ENCODE measurements around the gene ANO9. TPM values are rescaled to one million over a fixed set of nuclear protein-coding genes. Genes with fewer than 3 reads are reported as not detected.
A peak's percentile ranks its signal among the peaks of the same experiment; 100 is the strongest.
"Not testable (repeated sequence)": the region's sequence is repeated elsewhere in the genome, so short reads cannot be mapped to it uniquely, and the experiment has no call there.

Gene ANO9
- total and polyA plus RNA-seq, 4 experiments from 2014 or later: 9.4 to 123 (median 67.8) TPM

GRCh38 chr11:416051-416756 lies 25.6 kb downstream of the ANO9 start:
- ChIA-PET CTCF (ENCODE audit: partially characterized antibody) (interaction anchor here (1.0 to 9.3 kb wide), 5 partner anchors 9 to 52 kb away, joined by 3 to 103 read pairs (median 4); partner anchors contain the start of gene PTDSS2), POLR2A (ENCODE audit: partially characterized antibody) (interaction anchor here (0.6 to 16.3 kb wide), 21 partner anchors 10 to 403 kb away, joined by 3 to 539 read pairs (median 10); partner anchors contain the start of genes ANO9, BET1L, HRAS and IFITM1)
- Mint-ChIP-seq H3K36me3 (peaks cover 0 to 9% of the 10 kb centered on the region in 2 donors), H3K27ac (peak overlapping the region; percentile 91 to 97 (median 93)), H3K4me1 (peaks cover 4 to 42% (median 17%) of the 10 kb centered on the region in 4 donors), H3K9me3 (no peaks in the 10 kb centered on the region), H3K27me3 (no peaks in the 10 kb centered on the region), H3K4me3 (peak overlapping the region; percentile 92 to 100 (median 96))
- no peaks in the 10 kb centered on the region for H3K27me3 ChIP-seq (ENCODE audit: insufficient read depth, low read length)
- no peaks in the 10 kb centered on the region for H3K9me3 ChIP-seq (ENCODE audit: control insufficient read depth in 1 of 2, low read length in 2 of 2)
- H3K4me1 ChIP-seq (ENCODE audit: insufficient read depth, low read length): peaks cover 31% of the 10 kb centered on the region
- peak overlapping the region; percentile 58 to 73 for H3K4me3 ChIP-seq (ENCODE audit: low read length in 2 of 2)
- no peaks in the 10 kb centered on the region for H3K36me3 ChIP-seq (ENCODE audit: insufficient read depth, low read length)
- peak in 1 of 5 donors; percentile 38 for DNase-seq
- H3K27ac ChIP-seq (ENCODE audit: low read depth, low read length): peak overlapping the region; percentile 61
- intact Hi-C loops (cut with micrococcal nuclease): no loop called here

GRCh38 chr11:415640-416041 lies 26.2 kb downstream of the ANO9 start:
- H3K36me3 Mint-ChIP-seq: peaks cover 0 to 9% of the 10 kb centered on the region in 2 donors
- H3K27me3 Mint-ChIP-seq: no peaks in the 10 kb centered on the region
- peaks cover 4 to 42% (median 17%) of the 10 kb centered on the region in 4 donors for H3K4me1 Mint-ChIP-seq
- H3K27ac Mint-ChIP-seq: peak overlapping the region; percentile 91 to 97 (median 93)
- Histone ChIP-seq H3K4me1 (ENCODE audit: insufficient read depth, low read length) (peaks cover 31% of the 10 kb centered on the region), H3K27me3 (ENCODE audit: insufficient read depth, low read length) (no peaks in the 10 kb centered on the region), H3K4me3 (ENCODE audit: low read length in 2 of 2) (peak overlapping the region; percentile 58 to 73), H3K27ac (ENCODE audit: low read depth, low read length) (peak overlapping the region; percentile 61), H3K36me3 (ENCODE audit: insufficient read depth, low read length) (no peaks in the 10 kb centered on the region), H3K9me3 (ENCODE audit: control insufficient read depth in 1 of 2, low read length in 2 of 2) (no peaks in the 10 kb centered on the region)
- POLR2A ChIA-PET (ENCODE audit: partially characterized antibody): interaction anchor here (1.1 to 16.3 kb wide), 16 partner anchors 9 to 207 kb away, joined by 3 to 539 read pairs (median 11); partner anchors contain the start of genes ANO9, BET1L, HRAS and IFITM1
- intact Hi-C loops (cut with micrococcal nuclease): loop anchor here (1.0 to 2.0 kb wide), 3 partner anchors 8 to 91 kb away; partner anchors contain the start of gene RNH1
- no peak for DNase-seq
- CTCF ChIA-PET (ENCODE audit: partially characterized antibody): interaction anchor here (1.0 to 9.3 kb wide), 7 partner anchors 9 to 52 kb away, joined by 3 to 103 read pairs (median 4); partner anchors contain the start of gene PTDSS2
- H3K4me3 Mint-ChIP-seq: peak overlapping the region; percentile 92 to 100 (median 96)
- no peaks in the 10 kb centered on the region for H3K9me3 Mint-ChIP-seq

- peak overlapping the region; percentile 76 to 88 for H3K4me3 ChIP-seq (ENCODE audit: low read length in 2 of 2)
- no peaks in the 10 kb centered on the region for H3K27me3 ChIP-seq (ENCODE audit: insufficient read depth, low read length)
- H3K27ac ChIP-seq (ENCODE audit: low read depth, low read length): peak overlapping the region; percentile 61
- intact Hi-C loops (cut with micrococcal nuclease): loop anchor here (2.0 kb wide), 1 partner anchor 92 kb away; the partner anchor contains the start of gene RNH1
- Mint-ChIP-seq H3K27ac (peak overlapping the region; percentile 91 to 97 (median 93)), H3K27me3 (no peaks in the 10 kb centered on the region), H3K4me3 (peak overlapping the region; percentile 92 to 100 (median 96)), H3K4me1 (peaks cover 4 to 46% (median 21%) of the 10 kb centered on the region in 4 donors), H3K36me3 (peaks cover 0 to 9% of the 10 kb centered on the region in 2 donors), H3K9me3 (no peaks in the 10 kb centered on the region)
- H3K4me1 ChIP-seq (ENCODE audit: insufficient read depth, low read length): peaks cover 31% of the 10 kb centered on the region
- H3K9me3 ChIP-seq (ENCODE audit: control insufficient read depth in 1 of 2, low read length in 2 of 2): no peaks in the 10 kb centered on the region
- H3K36me3 ChIP-seq (ENCODE audit: insufficient read depth, low read length): peaks cover 5% of the 10 kb centered on the region
- ChIA-PET POLR2A (ENCODE audit: partially characterized antibody) (interaction anchor here (0.8 to 16.3 kb wide), 19 partner anchors 8 to 206 kb away, joined by 3 to 539 read pairs (median 9); partner anchors contain the start of genes ANO9, BET1L, HRAS and IFITM1), CTCF (ENCODE audit: partially characterized antibody) (interaction anchor here (0.6 to 9.3 kb wide), 6 partner anchors 7 to 105 kb away, joined by 3 to 103 read pairs (median 4); partner anchors contain the start of gene PTDSS2)
- peak in 1 of 5 donors; percentile 38 for DNase-seq
Observed at GRCh38 chr11:414318-414857, 27.4 kb downstream of the ANO9 start.

- Mint-ChIP-seq H3K9me3 (no peaks in the 10 kb centered on the region), H3K27me3 (no peaks in the 10 kb centered on the region), H3K4me1 (peaks cover 4 to 51% (median 23%) of the 10 kb centered on the region in 4 donors), H3K36me3 (peaks cover 0 to 9% of the 10 kb centered on the region in 2 donors), H3K27ac (peak overlapping the region; percentile 6 to 93 (median 77)), H3K4me3 (peak overlapping the region; percentile 74 to 100 (median 84))
- Histone ChIP-seq H3K4me3 (ENCODE audit: low read length in 2 of 2) (peak overlapping the region; percentile 17 to 76), H3K4me1 (ENCODE audit: insufficient read depth, low read length) (peaks cover 31% of the 10 kb centered on the region), H3K27ac (ENCODE audit: low read depth, low read length) (peak overlapping the region; percentile 30), H3K9me3 (ENCODE audit: control insufficient read depth in 1 of 2, low read length in 2 of 2) (no peaks in the 10 kb centered on the region), H3K27me3 (ENCODE audit: insufficient read depth, low read length) (no peaks in the 10 kb centered on the region), H3K36me3 (ENCODE audit: insufficient read depth, low read length) (peaks cover 10% of the 10 kb centered on the region)
- ChIA-PET POLR2A (ENCODE audit: partially characterized antibody) (interaction anchor here (0.6 to 16.3 kb wide), 16 partner anchors 7 to 163 kb away, joined by 3 to 539 read pairs (median 4); partner anchors contain the start of genes ANO9, HRAS, IFITM1 and PGGHG), CTCF (ENCODE audit: partially characterized antibody) (interaction anchor here (0.6 to 9.3 kb wide), 2 partner anchors 37 to 58 kb away, joined by 3 to 103 read pairs; partner anchors contain the start of gene PTDSS2)
- DNase-seq: peak in 1 of 5 donors; percentile 57
- intact Hi-C loops (cut with micrococcal nuclease): loop anchor here (2.0 kb wide), 1 partner anchor 93 kb away; the partner anchor contains the start of gene RNH1
Observed at GRCh38 chr11:413120-414081, 28.4 kb downstream of the ANO9 start.

- Mint-ChIP-seq H3K27ac (peak overlapping the region in 3 of 7 donors; percentile 30 to 83 (median 77)), H3K27me3 (no peaks in the 10 kb centered on the region), H3K4me3 (peak overlapping the region; percentile 74 to 100 (median 84)), H3K4me1 (peaks cover 4 to 44% (median 25%) of the 10 kb centered on the region in 4 donors), H3K9me3 (no peaks in the 10 kb centered on the region), H3K36me3 (peaks cover 0 to 9% of the 10 kb centered on the region in 2 donors)
- ChIA-PET CTCF (ENCODE audit: partially characterized antibody) (interaction anchor here (0.6 to 9.3 kb wide), 2 partner anchors 38 to 57 kb away, joined by 3 to 103 read pairs; partner anchors contain the start of gene PTDSS2), POLR2A (ENCODE audit: partially characterized antibody) (interaction anchor here (0.6 to 16.3 kb wide), 8 partner anchors 6 to 145 kb away, joined by 3 to 539 read pairs (median 4); partner anchors contain the start of genes ANO9, IFITM1 and PTDSS2)
- DNase-seq: peak in 1 of 5 donors; percentile 28
- Histone ChIP-seq H3K36me3 (ENCODE audit: insufficient read depth, low read length) (peaks cover 11% of the 10 kb centered on the region), H3K27me3 (ENCODE audit: insufficient read depth, low read length) (no peaks in the 10 kb centered on the region), H3K4me3 (ENCODE audit: low read length in 2 of 2) (peak overlapping the region in 1 of 2 donors; percentile 76), H3K9me3 (ENCODE audit: control insufficient read depth in 1 of 2, low read length in 2 of 2) (no peaks in the 10 kb centered on the region), H3K4me1 (ENCODE audit: insufficient read depth, low read length) (peaks cover 36% of the 10 kb centered on the region), H3K27ac (ENCODE audit: low read depth, low read length) (peak overlapping the region; percentile 30)
- intact Hi-C loops (cut with micrococcal nuclease): no loop called here
Observed at GRCh38 chr11:412641-413119, 29.1 kb downstream of the ANO9 start.

- H3K27me3 Mint-ChIP-seq; H3K27ac Mint-ChIP-seq; H3K9me3 Mint-ChIP-seq; H3K27ac ChIP-seq (ENCODE audit: low read depth, low read length); H3K4me3 ChIP-seq (ENCODE audit: low read length in 2 of 2); DNase-seq; H3K36me3 Mint-ChIP-seq; intact Hi-C loops (cut with micrococcal nuclease); H3K4me3 Mint-ChIP-seq; H3K27me3 ChIP-seq (ENCODE audit: insufficient read depth, low read length); H3K9me3 ChIP-seq (ENCODE audit: control insufficient read depth in 1 of 2, low read length in 2 of 2): not testable (repeated sequence)
- H3K4me1 ChIP-seq (ENCODE audit: insufficient read depth, low read length): peaks cover 39% of the 10 kb centered on the region
- ChIA-PET POLR2A (ENCODE audit: partially characterized antibody) (interaction anchor here (0.6 to 16.3 kb wide), 4 partner anchors 37 to 205 kb away, joined by 3 to 539 read pairs (median 5); partner anchors contain the start of genes ANO9, BET1L and PTDSS2), CTCF (ENCODE audit: partially characterized antibody) (interaction anchor here (1.1 to 9.3 kb wide), 2 partner anchors 34 to 39 kb away, joined by 3 to 103 read pairs; partner anchors contain the start of gene PTDSS2)
- H3K36me3 ChIP-seq (ENCODE audit: insufficient read depth, low read length): peaks cover 11% of the 10 kb centered on the region
- H3K4me1 Mint-ChIP-seq: peaks cover 4 to 42% (median 27%) of the 10 kb centered on the region in 4 donors
Observed at GRCh38 chr11:411520-411919, 30.3 kb downstream of the ANO9 start.
